H1 (cell line): ENCODE measurements around the gene COL10A1. TPM values are rescaled to one million over a fixed set of nuclear protein-coding genes. Genes with fewer than 3 reads are reported as not detected.

Source experiments
- ASH2L ChIP-seq: fragments of 200-600, 300-600 bp; sonication (generic); IDR thresholded peaks from one replicate; pipeline ENCODE4 v1.7.1; 2017; ENCODE audit warnings: low read length
- ATF3 ChIP-seq: IDR thresholded peaks from 2 replicates; pipeline ENCODE4 v1.6.1; 2011; ENCODE audit warnings: low read depth, mild to moderate bottlenecking, low read length; ENCODE audit not compliant: insufficient read depth
- CREB1 ChIP-seq: IDR thresholded peaks from 2 replicates; pipeline ENCODE4 v1.6.1; 2012; ENCODE audit warnings: inconsistent platforms
- CTCF ChIP-seq, 3 experiments: IDR thresholded peaks; 1 replicate in 2 of 3; 2 replicates in 1 of 3; pipeline versions ENCODE4 v1.5.1 to v1.6.1; 2011; ENCODE audit warnings: low read length in 3 of 3, mild to moderate bottlenecking in 3 of 3, inconsistent platforms in 2 of 3, low read depth in 1 of 3, moderate library complexity in 1 of 3; ENCODE audit not compliant: insufficient read depth in 1 of 3; ENCODE audit errors: control extremely low read depth in 1 of 3
- E2F6 ChIP-seq: IDR thresholded peaks from 2 replicates; pipeline ENCODE4 v1.6.1; 2012; ENCODE audit warnings: inconsistent platforms
- EP300 ChIP-seq, 2 experiments: IDR thresholded peaks; 1 replicate in 1 of 2; 2 replicates in 1 of 2; pipeline ENCODE4 v1.6.1; 2011 to 2012; ENCODE audit warnings: low read depth in 2 of 2, low read length in 2 of 2, mild to moderate bottlenecking in 2 of 2, borderline replicate concordance in 1 of 2, inconsistent platforms in 1 of 2, moderate library complexity in 1 of 2
- HDAC6 ChIP-seq: IDR thresholded peaks from one replicate; pipeline ENCODE4 v1.7.1; 2012; ENCODE audit warnings: low read depth, mild to moderate bottlenecking, inconsistent platforms, low read length, moderate library complexity
- KDM4A ChIP-seq: IDR thresholded peaks from one replicate; pipeline ENCODE4 v1.7.1; 2012; ENCODE audit warnings: low read depth, mild to moderate bottlenecking, moderate library complexity, low read length, inconsistent platforms; ENCODE audit not compliant: severe bottlenecking
- POLR2A ChIP-seq, 2 experiments: IDR thresholded peaks; 1 replicate in 1 of 2; 2 replicates in 1 of 2; pipeline ENCODE4 v1.6.1; 2011; ENCODE audit warnings: low read depth in 2 of 2, low read length in 2 of 2, mild to moderate bottlenecking in 2 of 2; ENCODE audit errors: control extremely low read depth in 1 of 2
- POLR2AphosphoS5 ChIP-seq: IDR thresholded peaks from 2 replicates; pipeline ENCODE4 v1.6.1; 2011; ENCODE audit warnings: low read depth, low read length
- RBBP5 ChIP-seq: IDR thresholded peaks from 2 replicates; pipeline ENCODE4 v1.7.1; 2012; ENCODE audit warnings: low read depth, mild to moderate bottlenecking, inconsistent platforms, low read length, moderate library complexity, borderline replicate concordance
- TAF7 ChIP-seq: optimal IDR thresholded peaks from 2 replicates; pipeline ENCODE3; 2011; ENCODE audit warnings: low read depth, mild to moderate bottlenecking, inconsistent platforms, low read length, moderate library complexity, borderline replicate concordance
- TBP ChIP-seq: IDR thresholded peaks from 2 replicates; pipeline ENCODE4 v1.6.1; 2011; ENCODE audit warnings: low read depth, low read length, improper control_type of control experiment
- YY1 ChIP-seq: IDR thresholded peaks from 2 replicates; pipeline ENCODE4 v1.6.1; 2011; ENCODE audit warnings: low read depth, mild to moderate bottlenecking, low read length
- polyA plus RNA-seq, 7 experiments: library from polyadenylated mRNA; depleted of rRNA in 3 of 7; stranded (reverse) in 5 of 7; unstranded in 2 of 7; fragments of >200 nt in 5 of 7; fragments of 200-250 nt in 2 of 7; gene quantifications; 1 replicate in 5 of 7; 2 replicates in 1 of 7; 4 replicates in 1 of 7; pipeline versions ENCODE4 v1.2.1 to v1.2.3, GENCODE V29; 2011 to 2013; ENCODE audit warnings: missing spikeins in 2 of 7, mixed read lengths in 2 of 7
- total RNA-seq: library from RNA; stranded (reverse); fragmentation: NEBNext Ultra II Directional; extraction: Animal tissue kit (Norgen Biotek cat#: 25700); gene quantifications from 2 replicates; pipeline ENCODE4 v1.2.1, GENCODE V29; 2021

COL10A1 gene
- total and polyA plus RNA-seq, 2 of the 8 experiments (the other 6 are each of a cell fraction or from before 2014, with no cell fraction given): not detected

- TF ChIP-seq EP300 (IDR thresholded peaks at IDR 0.05; ENCODE audit: borderline replicate concordance in 1 of 2, low read depth in 2 of 2, low read length in 2 of 2): 0 out of 3 replicates have a peak, but pooled peaks of 1 of the 2 experiments have one; percentile 3
- TF ChIP-seq RBBP5: peak; percentile 98; the same call in 1 of the 2 replicates
- peak; percentile 12; the same call in 1 of the 2 replicates for TF ChIP-seq CREB1
- no peak for TF ChIP-seq ATF3
- TF ChIP-seq HDAC6: no peak
- TF ChIP-seq TBP: peak; percentile 69; the same call in 1 of the 2 replicates
- TF ChIP-seq ASH2L: peak; percentile 98
- peak; percentile 51 for TF ChIP-seq E2F6
- peak in 2 of 3 experiments; percentile 21 to 36; a peak in 3 of 4 replicates for TF ChIP-seq CTCF (IDR thresholded peaks at IDR 0.05; ENCODE audit: control extremely low read depth in 1 of 3, insufficient read depth in 1 of 3, low read depth in 1 of 3, low read length in 3 of 3)
- peak; percentile 95 for TF ChIP-seq POLR2AphosphoS5
- TF ChIP-seq POLR2A (IDR thresholded peaks at IDR 0.05; ENCODE audit: control extremely low read depth in 1 of 2, low read depth in 2 of 2, low read length in 2 of 2): peak; percentile 94 to 97
- TF ChIP-seq TAF7: peak; percentile 29
- peak; percentile 86 for TF ChIP-seq KDM4A
- peak; percentile 88 for TF ChIP-seq YY1
Measured at GRCh38 chr6:116100419-116101301, 25.3 kb downstream of the COL10A1 start, which contains the start of gene NT5DC1 (continued).
